HG02610 (cell line): Measurements from ENCODE around the gene SYT2.
"Not testable (repeated sequence)": the region's sequence is repeated elsewhere in the genome, so short reads cannot be mapped to it uniquely, and the experiment has no call there.

Experiments
- ATAC-seq: cut with Tn5 transposase; IDR thresholded peaks from one replicate; pipeline ENCODE4 v1.9.1; 2021; ENCODE audit warnings: mild to moderate bottlenecking, moderate library complexity; ENCODE audit not compliant: unreplicated experiment

SYT2 gene

GRCh38 chr1:202599669-202600431, 110.4 kb downstream of the SYT2 start:
- ATAC-seq: peak; percentile 60

- no peak for ATAC-seq
These were observed 113.0 kb downstream of the SYT2 start for GRCh38 chr1:202597090-202597761.

GRCh38 chr1:202596638-202597037, 113.6 kb downstream of the SYT2 start:
- ATAC-seq: no peak

GRCh38 chr1:202593845-202594244, 116.4 kb downstream of the SYT2 start:
- no peak for ATAC-seq

GRCh38 chr1:202592146-202592545, 118.1 kb downstream of the SYT2 start:
- no peak for ATAC-seq

GRCh38 chr1:202591515-202591914, 118.7 kb downstream of the SYT2 start:
- ATAC-seq: no peak

- ATAC-seq: no peak
These were observed 119.3 kb downstream of the SYT2 start for GRCh38 chr1:202590975-202591411.

- no peak for ATAC-seq
These were observed 120.1 kb downstream of the SYT2 start for GRCh38 chr1:202590126-202590525.

- ATAC-seq: no peak
These were observed 120.9 kb downstream of the SYT2 start for GRCh38 chr1:202589190-202589930.

- no peak for ATAC-seq
These were observed 121.6 kb downstream of the SYT2 start for GRCh38 chr1:202588503-202589189.

- no peak for ATAC-seq
These were observed 122.3 kb downstream of the SYT2 start for GRCh38 chr1:202587859-202588485.

- no peak for ATAC-seq
These were observed 123.4 kb downstream of the SYT2 start for GRCh38 chr1:202586871-202587270.

- no peak for ATAC-seq
These were observed 124.0 kb downstream of the SYT2 start for GRCh38 chr1:202586018-202586821.

- no peak for ATAC-seq
These were observed 124.7 kb downstream of the SYT2 start for GRCh38 chr1:202585590-202585933.

GRCh38 chr1:202584707-202585589, 125.3 kb downstream of the SYT2 start:
- no peak for ATAC-seq

- ATAC-seq: not testable (repeated sequence)
These were observed 127.9 kb downstream of the SYT2 start for GRCh38 chr1:202582350-202582749.

GRCh38 chr1:202580619-202581018, 129.6 kb downstream of the SYT2 start:
- ATAC-seq: no peak

- no peak for ATAC-seq
These were observed 130.4 kb downstream of the SYT2 start for GRCh38 chr1:202579806-202580205.

GRCh38 chr1:202578565-202578964, 131.7 kb downstream of the SYT2 start:
- no peak for ATAC-seq
